Karpas-422 (cell line): ENCODE data around the gene IL13. TPM values are rescaled to one million over a fixed set of nuclear protein-coding genes. Genes with fewer than 3 reads are reported as not detected.
"Not testable (repeated sequence)": the region's sequence is repeated elsewhere in the genome, so short reads cannot be mapped to it uniquely, and the experiment has no call there.

Source experiments
- DNase-seq: peaks from one replicate; pipeline ENCODE4 v3.0.0-alpha.2; 2015
- H2AFZ ChIP-seq: fragments of 200-600 bp; sonication (generic); 2 replicates; pipeline ENCODE4 v1.6.1; 2014; ENCODE audit warnings: antibody characterized with exemption, low read length, mixed read lengths
- H3K27ac ChIP-seq: fragments of 200-600 bp; sonication (generic); 2 replicates; pipeline ENCODE4 v1.5.1; 2014; ENCODE audit warnings: mild to moderate bottlenecking, low read length, moderate library complexity
- H3K27me3 ChIP-seq: fragments of 200-600 bp; sonication (generic); 2 replicates; pipeline ENCODE4 v1.6.1; 2014; ENCODE audit warnings: low read length, mixed read lengths
- H3K36me3 ChIP-seq: fragments of 200-600 bp; sonication (generic); 2 replicates; pipeline ENCODE4 v1.6.1; 2014; ENCODE audit warnings: low read length, mixed read lengths; ENCODE audit not compliant: insufficient read depth
- H3K4me1 ChIP-seq: fragments of 200-600 bp; sonication (generic); 2 replicates; pipeline ENCODE4 v1.6.1; 2014; ENCODE audit warnings: mild to moderate bottlenecking, low read length, mixed read lengths
- H3K4me2 ChIP-seq: fragments of 200-600 bp; sonication (generic); 2 replicates; pipeline ENCODE4 v1.6.1; 2014; ENCODE audit warnings: low read length, low read depth, mild to moderate bottlenecking; ENCODE audit not compliant: poor library complexity, severe bottlenecking
- H3K4me3 ChIP-seq: fragments of 200-600 bp; sonication (generic); 2 replicates; pipeline ENCODE4 v1.5.1; 2014; ENCODE audit warnings: mild to moderate bottlenecking, antibody characterized with exemption, low read length, mixed read lengths
- H3K79me2 ChIP-seq: fragments of 200-600 bp; sonication (generic); 2 replicates; pipeline ENCODE4 v1.6.1; 2014; ENCODE audit warnings: mild to moderate bottlenecking, low read length, mixed read lengths
- H3K9ac ChIP-seq: fragments of 200-600 bp; sonication (generic); 2 replicates; pipeline ENCODE4 v1.6.0; 2014; ENCODE audit warnings: low read length
- H3K9me2 ChIP-seq: fragments of 200-600 bp; sonication (generic), shearing (Covaris generic); replicated peaks from 2 replicates; pipeline ENCODE4 v1.6.0; 2014; ENCODE audit warnings: mild to moderate bottlenecking, low read length, moderate library complexity; ENCODE audit not compliant: insufficient read depth
- H3K9me3 ChIP-seq: fragments of 300-700, 200-600 bp; sonication (generic); 2 replicates; pipeline ENCODE4 v1.6.1; 2014; ENCODE audit warnings: low read length, mixed read lengths
- H4K20me1 ChIP-seq: fragments of 200-600 bp; sonication (generic); 2 replicates; pipeline ENCODE4 v1.6.1; 2014; ENCODE audit warnings: mild to moderate bottlenecking, antibody characterized with exemption, low read length, low read depth; ENCODE audit not compliant: insufficient read depth
- total RNA-seq: library from RNA; depleted of rRNA; stranded (reverse); fragments of >200 nt; shearing (Covaris generic); gene quantifications from 2 replicates; pipeline ENCODE4 v1.2.3, GENCODE V29; 2014; ENCODE audit warnings: low replicate concordance

Gene IL13
- total RNA-seq, 1 experiment from 2014 or later = not detected

DNA sequence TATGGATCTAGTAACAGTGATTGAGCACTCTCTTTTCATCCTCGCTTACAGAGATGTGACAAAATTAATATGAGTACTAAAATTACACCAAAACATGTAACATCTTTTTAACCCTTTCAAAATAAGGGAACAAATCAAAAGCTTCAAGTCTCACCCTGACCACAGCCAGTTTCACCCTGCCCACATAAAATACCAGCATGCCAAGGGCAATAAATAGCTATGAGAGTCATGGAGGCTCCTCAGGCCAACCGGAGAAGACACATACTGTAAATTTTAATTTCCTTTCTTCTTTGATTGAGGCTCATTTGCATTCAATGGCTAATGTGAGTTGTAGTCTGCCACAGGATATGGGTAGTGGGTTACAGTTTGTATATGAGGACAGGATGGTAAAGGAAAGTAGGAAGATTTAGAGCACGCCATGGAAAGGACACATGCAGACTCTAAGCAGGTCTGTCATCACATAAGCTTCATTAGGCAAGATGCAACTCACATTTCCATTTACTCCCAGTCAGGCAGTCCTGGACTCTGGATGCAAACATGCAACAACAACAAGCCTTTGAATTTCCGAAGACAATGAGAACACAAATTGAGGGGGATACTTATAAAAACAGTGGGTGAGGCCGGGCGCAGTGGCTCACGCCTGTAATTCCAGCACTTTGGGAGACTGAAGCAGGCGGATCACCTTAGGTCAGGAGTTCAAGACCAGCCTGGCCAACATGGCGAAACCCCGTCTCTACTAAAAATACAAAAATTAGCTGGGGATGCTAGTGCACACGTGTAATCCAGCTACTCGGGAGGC is 27.1 kb downstream of the IL13 start:
- Histone ChIP-seq H3K9ac (no peak overlapping the region), H2AFZ (no peak overlapping the region), H3K27ac (no peak overlapping the region), H4K20me1 (no peaks in the 10 kb centered on the region), H3K79me2 (no peaks in the 10 kb centered on the region), H3K36me3 (no peaks in the 10 kb centered on the region), H3K4me3 (no peak overlapping the region), H3K9me2 (no peaks in the 10 kb centered on the region), H3K4me1 (peaks cover 37% of the 10 kb centered on the region), H3K4me2 (no peak overlapping the region), H3K9me3 (no peaks in the 10 kb centered on the region), H3K27me3 (no peaks in the 10 kb centered on the region)
- no peak for DNase-seq

- H4K20me1 ChIP-seq = no peaks in the 10 kb centered on the region
- H3K27me3 ChIP-seq = no peaks in the 10 kb centered on the region
- no peak overlapping the region for H3K27ac ChIP-seq
- H3K36me3 ChIP-seq = no peaks in the 10 kb centered on the region; the same call in 1 of the 2 replicates
- H3K79me2 ChIP-seq = no peaks in the 10 kb centered on the region
- DNase-seq = no peak
- peaks cover 39% of the 10 kb centered on the region for H3K4me1 ChIP-seq
- H3K4me2 ChIP-seq = no peak overlapping the region
- H2AFZ ChIP-seq = no peak overlapping the region
- no peak overlapping the region for H3K9ac ChIP-seq
- no peak overlapping the region for H3K4me3 ChIP-seq
- no peaks in the 10 kb centered on the region for H3K9me3 ChIP-seq
- no peaks in the 10 kb centered on the region for H3K9me2 ChIP-seq
Measured at GRCh38 chr5:132686193-132686592, 28.2 kb downstream of the IL13 start.

GRCh38 chr5:132687995-132688394 is 30.0 kb downstream of the IL13 start:
- no peaks in the 10 kb centered on the region for H4K20me1 ChIP-seq
- H3K9ac ChIP-seq = no peak overlapping the region
- H3K4me1 ChIP-seq = peaks cover 25% of the 10 kb centered on the region
- H3K4me3 ChIP-seq = no peak overlapping the region
- no peak overlapping the region for H3K27ac ChIP-seq
- no peak overlapping the region for H3K4me2 ChIP-seq
- no peaks in the 10 kb centered on the region for H3K79me2 ChIP-seq
- DNase-seq = no peak
- no peaks in the 10 kb centered on the region for H3K27me3 ChIP-seq
- no peak overlapping the region for H2AFZ ChIP-seq
- H3K9me3 ChIP-seq = no peaks in the 10 kb centered on the region
- peaks cover 4% of the 10 kb centered on the region; the same call in 1 of the 2 replicates for H3K36me3 ChIP-seq
- H3K9me2 ChIP-seq = no peaks in the 10 kb centered on the region

GRCh38 chr5:132688536-132689339 is 30.8 kb downstream of the IL13 start:
- H3K4me1 ChIP-seq = peaks cover 25% of the 10 kb centered on the region
- H4K20me1 ChIP-seq = no peaks in the 10 kb centered on the region
- no peak overlapping the region for H2AFZ ChIP-seq
- H3K9ac ChIP-seq = no peak overlapping the region
- peak overlapping the region; percentile 46 for H3K4me2 ChIP-seq
- H3K36me3 ChIP-seq = peaks cover 4% of the 10 kb centered on the region; the same call in 1 of the 2 replicates
- H3K4me3 ChIP-seq = no peak overlapping the region
- H3K27me3 ChIP-seq = no peaks in the 10 kb centered on the region
- DNase-seq = peak; percentile 63
- H3K9me3 ChIP-seq = no peaks in the 10 kb centered on the region
- H3K27ac ChIP-seq = 0 out of 2 replicates have a peak overlapping the region, but pooled peaks have one; percentile 7
- no peaks in the 10 kb centered on the region for H3K9me2 ChIP-seq
- H3K79me2 ChIP-seq = no peaks in the 10 kb centered on the region

DNA sequence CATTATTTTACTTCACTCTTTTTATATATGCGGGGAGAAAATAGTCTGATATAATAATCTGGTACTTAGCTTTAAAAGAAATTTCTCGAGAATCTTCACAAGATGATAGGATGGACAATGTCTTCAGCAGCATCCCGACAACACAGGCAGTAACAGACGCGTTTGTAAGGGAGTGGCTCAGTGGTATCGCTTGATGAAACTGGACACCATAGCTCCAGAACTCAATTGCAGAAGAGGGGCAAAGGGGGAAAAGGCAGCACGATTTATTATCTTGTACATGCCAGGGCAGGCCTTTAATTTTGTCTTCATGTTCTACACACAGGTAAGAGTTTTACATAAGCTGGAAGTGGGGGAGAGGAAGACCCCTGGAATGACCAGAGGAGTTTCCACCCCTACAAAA is 31.5 kb downstream of the IL13 start:
- Histone ChIP-seq H3K27me3 (no peaks in the 10 kb centered on the region), H3K36me3 (peaks cover 4% of the 10 kb centered on the region; the same call in 1 of the 2 replicates), H3K4me3 (no peak overlapping the region), H3K9me3 (no peaks in the 10 kb centered on the region), H3K79me2 (no peaks in the 10 kb centered on the region), H3K9ac (no peak overlapping the region), H2AFZ (no peak overlapping the region), H3K4me2 (peak overlapping the region; percentile 46), H3K9me2 (no peaks in the 10 kb centered on the region), H3K27ac (0 out of 2 replicates have a peak overlapping the region, but pooled peaks have one; percentile 7), H3K4me1 (peaks cover 25% of the 10 kb centered on the region), H4K20me1 (no peaks in the 10 kb centered on the region)
- DNase-seq = no peak

- H3K9me2 ChIP-seq = no peaks in the 10 kb centered on the region
- no peaks in the 10 kb centered on the region for H4K20me1 ChIP-seq
- H3K27ac ChIP-seq = no peak overlapping the region
- peaks cover 4% of the 10 kb centered on the region; the same call in 1 of the 2 replicates for H3K36me3 ChIP-seq
- H3K4me1 ChIP-seq = peaks cover 25% of the 10 kb centered on the region
- H3K27me3 ChIP-seq = no peaks in the 10 kb centered on the region
- H3K9me3 ChIP-seq = no peaks in the 10 kb centered on the region
- H3K79me2 ChIP-seq = no peaks in the 10 kb centered on the region
- H2AFZ ChIP-seq = no peak overlapping the region
- H3K4me2 ChIP-seq = peak overlapping the region; percentile 46
- H3K9ac ChIP-seq = no peak overlapping the region
- H3K4me3 ChIP-seq = no peak overlapping the region
- DNase-seq = no peak
Measured at GRCh38 chr5:132690156-132690555, 32.2 kb downstream of the IL13 start.

- H3K79me2 ChIP-seq, H3K9me3 ChIP-seq, H3K27me3 ChIP-seq, DNase-seq, H3K36me3 ChIP-seq, H3K27ac ChIP-seq, H4K20me1 ChIP-seq, H3K4me2 ChIP-seq, H3K9me2 ChIP-seq, H3K4me3 ChIP-seq, H3K9ac ChIP-seq, H2AFZ ChIP-seq: not testable (repeated sequence)
- H3K4me1 ChIP-seq = peaks cover 25% of the 10 kb centered on the region
Measured at GRCh38 chr5:132691755-132692631, 34.0 kb downstream of the IL13 start.
